Panc1 (cell line): ENCODE results near the gene KHDRBS2. TPM values are rescaled to one million over a fixed set of nuclear protein-coding genes. Genes with fewer than 3 reads are reported as not detected.
A peak's percentile ranks its signal among the peaks of the same experiment; 100 is the strongest.

Experiments
- ATAC-seq: fragments of 200-7000 bp; cut with Tn5 transposase; 2 replicates; pipeline ENCODE4 v1.9.1; 2020; ENCODE audit warnings: mild to moderate bottlenecking, moderate library complexity
- BruUV-seq: library from RNA; stranded (reverse); fragments of 400-500 nt; replicated peaks from 2 replicates; lab custom pipeline; 2021; lab: Mats Ljungman, UMichigan
- CTCF ChIA-PET: fragments of 300-600 bp; sonication (Branson Sonifier 250); formaldehyde crosslinking; loops from one replicate; lab custom pipeline; 2022; ENCODE audit warnings: antibody characterized with exemption; lab: Charles Lee
- POLR2A ChIA-PET: fragments of 300-600 bp; sonication (Branson Sonifier 250); formaldehyde crosslinking; loops from one replicate; lab custom pipeline; 2022; ENCODE audit warnings: antibody characterized with exemption; lab: Charles Lee
- DNase-seq: peaks from one replicate; pipeline ENCODE4 v3.0.0-alpha.2; 2010; ENCODE audit warnings: low read depth, low spot score
- H3K27ac ChIP-seq: 2 replicates; pipeline ENCODE4 v1.5.1; 2011; ENCODE audit warnings: mild to moderate bottlenecking, low read length, inconsistent platforms
- H3K27me3 ChIP-seq: fragments of 200-500 bp; sonication (Bioruptor generic); 2 replicates; pipeline ENCODE4 v1.6.0; 2014; ENCODE audit warnings: low read length, inconsistent platforms; ENCODE audit not compliant: control insufficient read depth, insufficient read depth
- H3K36me3 ChIP-seq: fragments of 200-500 bp; sonication (Bioruptor generic); 2 replicates; pipeline ENCODE4 v1.5.1; 2014; ENCODE audit warnings: inconsistent platforms, mild to moderate bottlenecking, low read length, moderate library complexity; ENCODE audit not compliant: control insufficient read depth, insufficient read depth
- H3K4me1 ChIP-seq: 2 replicates; pipeline ENCODE4 v1.5.1; 2011; ENCODE audit warnings: inconsistent platforms, mild to moderate bottlenecking, low read length, moderate library complexity; ENCODE audit not compliant: control insufficient read depth, insufficient read depth
- H3K4me3 ChIP-seq, 2 experiments: 2 replicates each; pipeline ENCODE4 v1.5.1; 2011 to 2012; ENCODE audit warnings: low read depth in 2 of 2, low read length in 2 of 2, mild to moderate bottlenecking in 2 of 2, inconsistent platforms in 1 of 2, moderate library complexity in 1 of 2
- H3K9me3 ChIP-seq: fragments of 200-500 bp; sonication (Bioruptor generic); 2 replicates; pipeline ENCODE4 v1.5.1; 2014; ENCODE audit warnings: low read depth, mild to moderate bottlenecking, inconsistent platforms, low read length, moderate library complexity; ENCODE audit not compliant: control insufficient read depth, insufficient read depth
- POLR2AphosphoS5 ChIP-seq: IDR thresholded peaks from 2 replicates; pipeline ENCODE4 v1.6.1; 2012; ENCODE audit warnings: mild to moderate bottlenecking, low read depth, low read length, moderate library complexity
- SIN3A ChIP-seq: IDR thresholded peaks from 2 replicates; pipeline ENCODE4 v1.6.1; 2012; ENCODE audit warnings: low read depth, mild to moderate bottlenecking, low read length, moderate library complexity, borderline replicate concordance; ENCODE audit not compliant: insufficient read depth
- TCF7L2 ChIP-seq: IDR thresholded peaks from 2 replicates; pipeline ENCODE4 v1.6.1; 2011; ENCODE audit warnings: mild to moderate bottlenecking, low read depth, low read length, inconsistent platforms
- in situ Hi-C: cut with HindIII; loops from 2 replicates; pipeline ENCODE4 v1.10.0; 2016; ENCODE audit warnings: low sequenced_read_pairs, low pct_unique_long_range_greater_than_20kb
- intact Hi-C: fragments of 100-400 bp; cut with micrococcal nuclease; formaldehyde crosslinking; loops from one replicate; pipeline ENCODE4 v1.10.0; 2022; ENCODE audit not compliant: unreplicated experiment
- total RNA-seq: library from RNA; stranded (reverse); gene quantifications from one replicate; pipeline ENCODE4 v1.2.1, GENCODE V29; 2021; ENCODE audit not compliant: unreplicated experiment
- TF ChIP-seq, protein P1 (sequence below), 2 experiments: IDR thresholded peaks; 2 replicates each; pipeline ENCODE4 v1.6.1; 2011 to 2012; ENCODE audit warnings: low read depth in 2 of 2, control low read depth in 1 of 2, low read length in 1 of 2, mild to moderate bottlenecking in 1 of 2, moderate library complexity in 1 of 2; ENCODE audit not compliant: insufficient read depth in 1 of 2
- TF ChIP-seq, protein P2 (sequence below): fragments of 450-650 bp; IDR thresholded peaks from 2 replicates; pipeline ENCODE4 v1.5.1; 2017; ENCODE audit warnings: mild to moderate bottlenecking

KHDRBS2 gene
- total RNA-seq, 1 experiment from 2014 or later: not detected

DNA sequence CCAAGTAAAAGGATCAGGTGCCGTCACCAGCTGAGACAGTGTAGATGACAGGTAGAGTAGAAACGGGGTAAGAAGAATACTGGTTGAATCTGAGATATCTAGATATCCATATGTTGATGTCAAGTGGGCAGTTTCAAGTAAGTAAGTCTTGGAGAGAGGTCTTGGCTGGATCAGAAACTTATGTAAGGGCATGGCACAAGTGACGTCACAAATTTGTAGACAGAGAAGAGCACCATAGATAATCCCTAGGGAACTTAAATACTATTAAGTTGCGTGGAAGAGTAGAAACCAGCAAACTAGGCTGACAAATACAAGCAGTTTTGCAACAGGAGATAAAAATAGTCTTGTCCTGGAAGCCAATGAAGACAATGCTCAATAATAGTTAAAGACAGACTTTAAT is 123.2 kb downstream of the KHDRBS2 start:
- Histone ChIP-seq H3K27ac (no peak overlapping the region), H3K9me3 (no peaks in the 10 kb centered on the region), H3K27me3 (no peaks in the 10 kb centered on the region), H3K36me3 (no peaks in the 10 kb centered on the region), H3K4me3 (no peak overlapping the region), H3K4me1 (no peaks in the 10 kb centered on the region)
- ATAC-seq (no peak), DNase-seq (no peak)
- in situ Hi-C loops: no loop called here
- intact Hi-C loops: no loop called here
- no TSS peak for BruUV-seq
- POLR2A ChIA-PET: no interaction called here
- CTCF ChIA-PET: no interaction called here
- TF ChIP-seq TCF7L2: no peak

DNA sequence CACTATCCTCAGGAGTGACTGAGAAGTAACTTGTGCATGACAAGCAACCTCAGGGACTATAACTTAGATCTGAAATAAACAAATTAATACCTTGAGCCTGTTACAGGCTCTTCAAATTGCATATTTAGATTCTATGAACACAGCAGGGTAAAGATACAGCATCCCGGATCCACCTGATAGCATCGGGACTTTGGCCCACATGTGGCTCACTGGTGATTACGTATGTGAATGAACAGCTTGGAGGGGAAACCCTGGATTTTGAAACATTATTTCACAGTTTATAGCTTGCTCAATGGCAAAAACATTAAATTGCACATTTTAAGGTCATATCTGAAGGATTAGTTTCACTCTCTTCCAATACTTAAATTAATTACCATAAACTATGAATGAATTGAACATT is 133.2 kb downstream of the KHDRBS2 start:
- H3K27me3 ChIP-seq: no peaks in the 10 kb centered on the region
- H3K9me3 ChIP-seq: no peaks in the 10 kb centered on the region
- no peak overlapping the region for H3K4me3 ChIP-seq
- ChIA-PET POLR2A (no interaction called here), CTCF (no interaction called here)
- BruUV-seq: no TSS peak
- intact Hi-C loops: no loop called here
- no peak for ATAC-seq
- no peak for TF ChIP-seq SIN3A
- TF ChIP-seq, protein P1, sequence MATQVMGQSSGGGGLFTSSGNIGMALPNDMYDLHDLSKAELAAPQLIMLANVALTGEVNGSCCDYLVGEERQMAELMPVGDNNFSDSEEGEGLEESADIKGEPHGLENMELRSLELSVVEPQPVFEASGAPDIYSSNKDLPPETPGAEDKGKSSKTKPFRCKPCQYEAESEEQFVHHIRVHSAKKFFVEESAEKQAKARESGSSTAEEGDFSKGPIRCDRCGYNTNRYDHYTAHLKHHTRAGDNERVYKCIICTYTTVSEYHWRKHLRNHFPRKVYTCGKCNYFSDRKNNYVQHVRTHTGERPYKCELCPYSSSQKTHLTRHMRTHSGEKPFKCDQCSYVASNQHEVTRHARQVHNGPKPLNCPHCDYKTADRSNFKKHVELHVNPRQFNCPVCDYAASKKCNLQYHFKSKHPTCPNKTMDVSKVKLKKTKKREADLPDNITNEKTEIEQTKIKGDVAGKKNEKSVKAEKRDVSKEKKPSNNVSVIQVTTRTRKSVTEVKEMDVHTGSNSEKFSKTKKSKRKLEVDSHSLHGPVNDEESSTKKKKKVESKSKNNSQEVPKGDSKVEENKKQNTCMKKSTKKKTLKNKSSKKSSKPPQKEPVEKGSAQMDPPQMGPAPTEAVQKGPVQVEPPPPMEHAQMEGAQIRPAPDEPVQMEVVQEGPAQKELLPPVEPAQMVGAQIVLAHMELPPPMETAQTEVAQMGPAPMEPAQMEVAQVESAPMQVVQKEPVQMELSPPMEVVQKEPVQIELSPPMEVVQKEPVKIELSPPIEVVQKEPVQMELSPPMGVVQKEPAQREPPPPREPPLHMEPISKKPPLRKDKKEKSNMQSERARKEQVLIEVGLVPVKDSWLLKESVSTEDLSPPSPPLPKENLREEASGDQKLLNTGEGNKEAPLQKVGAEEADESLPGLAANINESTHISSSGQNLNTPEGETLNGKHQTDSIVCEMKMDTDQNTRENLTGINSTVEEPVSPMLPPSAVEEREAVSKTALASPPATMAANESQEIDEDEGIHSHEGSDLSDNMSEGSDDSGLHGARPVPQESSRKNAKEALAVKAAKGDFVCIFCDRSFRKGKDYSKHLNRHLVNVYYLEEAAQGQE (IDR thresholded peaks at IDR 0.05; ENCODE audit: insufficient read depth in 1 of 2, low read depth in 2 of 2, low read length in 1 of 2): no peak
- no peak for TF ChIP-seq TCF7L2
- no peak for TF ChIP-seq POLR2AphosphoS5
- TF ChIP-seq, protein P2, sequence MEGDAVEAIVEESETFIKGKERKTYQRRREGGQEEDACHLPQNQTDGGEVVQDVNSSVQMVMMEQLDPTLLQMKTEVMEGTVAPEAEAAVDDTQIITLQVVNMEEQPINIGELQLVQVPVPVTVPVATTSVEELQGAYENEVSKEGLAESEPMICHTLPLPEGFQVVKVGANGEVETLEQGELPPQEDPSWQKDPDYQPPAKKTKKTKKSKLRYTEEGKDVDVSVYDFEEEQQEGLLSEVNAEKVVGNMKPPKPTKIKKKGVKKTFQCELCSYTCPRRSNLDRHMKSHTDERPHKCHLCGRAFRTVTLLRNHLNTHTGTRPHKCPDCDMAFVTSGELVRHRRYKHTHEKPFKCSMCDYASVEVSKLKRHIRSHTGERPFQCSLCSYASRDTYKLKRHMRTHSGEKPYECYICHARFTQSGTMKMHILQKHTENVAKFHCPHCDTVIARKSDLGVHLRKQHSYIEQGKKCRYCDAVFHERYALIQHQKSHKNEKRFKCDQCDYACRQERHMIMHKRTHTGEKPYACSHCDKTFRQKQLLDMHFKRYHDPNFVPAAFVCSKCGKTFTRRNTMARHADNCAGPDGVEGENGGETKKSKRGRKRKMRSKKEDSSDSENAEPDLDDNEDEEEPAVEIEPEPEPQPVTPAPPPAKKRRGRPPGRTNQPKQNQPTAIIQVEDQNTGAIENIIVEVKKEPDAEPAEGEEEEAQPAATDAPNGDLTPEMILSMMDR: no peak
- H3K27ac ChIP-seq: no peak overlapping the region
- in situ Hi-C loops: no loop called here
- no peaks in the 10 kb centered on the region for H3K4me1 ChIP-seq
- no peak for DNase-seq
- H3K36me3 ChIP-seq: no peaks in the 10 kb centered on the region

DNA sequence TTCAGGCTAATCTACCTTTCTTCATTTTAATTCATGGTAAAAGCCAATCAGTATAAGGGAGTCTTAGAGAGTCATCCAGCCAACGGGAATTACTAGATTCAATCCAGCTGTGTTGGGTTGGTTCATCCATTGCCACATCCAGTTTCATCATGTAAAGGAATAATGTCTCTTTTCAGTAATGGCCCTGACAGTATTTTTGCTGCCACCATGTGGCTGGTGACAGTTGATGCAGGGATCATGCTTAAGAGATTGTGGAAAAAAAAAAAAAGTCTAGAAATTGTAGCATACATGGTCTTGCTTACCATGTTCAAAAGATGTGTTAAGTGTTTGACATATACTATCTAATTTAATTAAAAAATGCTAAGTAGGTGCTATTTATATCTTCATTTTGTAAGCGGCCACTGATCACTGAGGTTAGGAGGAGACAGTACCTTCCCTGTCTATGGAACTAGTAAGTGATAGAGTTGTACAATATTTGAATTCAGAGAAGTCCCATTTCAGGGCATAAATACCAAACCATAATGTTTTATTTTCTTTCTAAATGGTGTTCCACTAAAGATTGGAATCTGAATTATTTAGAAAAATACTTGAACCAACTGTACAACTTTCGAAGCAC is 135.9 kb downstream of the KHDRBS2 start:
- POLR2A ChIA-PET: no interaction called here

More for the DNA sequence above, 135.9 kb downstream of the KHDRBS2 start:
- Histone ChIP-seq H3K27ac (no peak overlapping the region), H3K9me3 (no peaks in the 10 kb centered on the region), H3K4me1 (no peaks in the 10 kb centered on the region), H3K4me3 (no peak overlapping the region), H3K27me3 (no peaks in the 10 kb centered on the region), H3K36me3 (no peaks in the 10 kb centered on the region)
- in situ Hi-C loops (no loop called here), intact Hi-C loops (loop anchor here (1.0 kb wide), 1 partner anchor 341 kb away; no protein-coding TSS in a partner anchor)
- BruUV-seq: no TSS peak
- DNase-seq (peak; percentile 28), ATAC-seq (peak; percentile 80)
- CTCF ChIA-PET: interaction anchor here (0.8 kb wide), 1 partner anchor 1351 kb away, joined by 3 read pairs; no protein-coding TSS in a partner anchor
- TF ChIP-seq, protein P1 (IDR thresholded peaks at IDR 0.05; ENCODE audit: insufficient read depth in 1 of 2, low read depth in 2 of 2, low read length in 1 of 2): no peak
- TF ChIP-seq, protein P2: peak; percentile 86
- no peak for TF ChIP-seq TCF7L2
- TF ChIP-seq SIN3A: no peak
